Duodenal mucosa (tissue), 2 donors: ENCODE results near the gene NDUFV3.
"Not testable (repeated sequence)": the region's sequence is repeated elsewhere in the genome, so short reads cannot be mapped to it uniquely, and the experiment has no call there.

Source experiments
- H3K27ac ChIP-seq: one replicate; pipeline ENCODE4 v1.7.0; 2013; ENCODE audit warnings: low read depth, low read length
- H3K27me3 ChIP-seq, 2 donors: one replicate each; pipeline ENCODE4 v1.7.0; 2013; ENCODE audit warnings: low read length in 2 of 2, control low read depth in 1 of 2; ENCODE audit not compliant: insufficient read depth in 2 of 2, control insufficient read depth in 1 of 2
- H3K36me3 ChIP-seq, 2 donors: one replicate each; pipeline ENCODE4 v1.7.0; 2013; ENCODE audit warnings: low read length in 2 of 2, control low read depth in 1 of 2; ENCODE audit not compliant: insufficient read depth in 2 of 2, control insufficient read depth in 1 of 2
- H3K4me1 ChIP-seq, 2 donors: one replicate each; pipeline ENCODE4 v1.7.0; 2013; ENCODE audit warnings: low read length in 2 of 2, control low read depth in 1 of 2; ENCODE audit not compliant: insufficient read depth in 2 of 2, control insufficient read depth in 1 of 2
- H3K4me3 ChIP-seq, 2 donors: one replicate each; pipeline ENCODE4 v1.7.0; 2013; ENCODE audit warnings: low read length in 2 of 2, low read depth in 1 of 2
- H3K9ac ChIP-seq, 2 donors: one replicate each; pipeline ENCODE4 v1.7.0; 2013; ENCODE audit warnings: low read length in 2 of 2, low read depth in 1 of 2
- H3K9me3 ChIP-seq, 2 donors: one replicate each; pipeline ENCODE4 v1.7.0; 2013; ENCODE audit warnings: low read length in 2 of 2, control low read depth in 1 of 2; ENCODE audit not compliant: control insufficient read depth in 1 of 2

NDUFV3 gene

GRCh38 chr21:42949094-42949755 is 56.1 kb downstream of the NDUFV3 start:
- not testable (repeated sequence) for H3K36me3 ChIP-seq, H3K27me3 ChIP-seq, H3K4me3 ChIP-seq, H3K9me3 ChIP-seq, H3K9ac ChIP-seq, H3K4me1 ChIP-seq, H3K27ac ChIP-seq

GRCh38 chr21:42951193-42951592 is 58.1 kb downstream of the NDUFV3 start:
- H3K27ac ChIP-seq, H3K36me3 ChIP-seq, H3K9ac ChIP-seq, H3K4me1 ChIP-seq, H3K9me3 ChIP-seq, H3K27me3 ChIP-seq, H3K4me3 ChIP-seq: not testable (repeated sequence)

- Histone ChIP-seq H3K36me3 (no peaks in the 10 kb centered on the region), H3K27ac (no peak overlapping the region), H3K9ac (no peak overlapping the region), H3K9me3 (no peaks in the 10 kb centered on the region), H3K4me3 (no peak overlapping the region), H3K27me3 (no peaks in the 10 kb centered on the region), H3K4me1 (no peaks in the 10 kb centered on the region)
These were observed 63.9 kb downstream of the NDUFV3 start for GRCh38 chr21:42956824-42957630.

- H3K9ac ChIP-seq, H3K27me3 ChIP-seq, H3K9me3 ChIP-seq, H3K27ac ChIP-seq, H3K4me1 ChIP-seq, H3K36me3 ChIP-seq, H3K4me3 ChIP-seq: not testable (repeated sequence)
These were observed 65.0 kb downstream of the NDUFV3 start for GRCh38 chr21:42958122-42958521.

GRCh38 chr21:42959728-42960127 is 66.6 kb downstream of the NDUFV3 start:
- no peak overlapping the region for H3K9ac ChIP-seq
- H3K27me3 ChIP-seq = no peaks in the 10 kb centered on the region
- H3K27ac ChIP-seq = no peak overlapping the region
- no peaks in the 10 kb centered on the region for H3K9me3 ChIP-seq
- no peak overlapping the region for H3K4me3 ChIP-seq
- H3K36me3 ChIP-seq = no peaks in the 10 kb centered on the region
- no peaks in the 10 kb centered on the region for H3K4me1 ChIP-seq

- no peaks in the 10 kb centered on the region for H3K36me3 ChIP-seq
- H3K4me1 ChIP-seq = no peaks in the 10 kb centered on the region
- H3K9ac ChIP-seq = no peak overlapping the region
- H3K27ac ChIP-seq = no peak overlapping the region
- no peaks in the 10 kb centered on the region for H3K9me3 ChIP-seq
- H3K4me3 ChIP-seq = no peak overlapping the region
- no peaks in the 10 kb centered on the region for H3K27me3 ChIP-seq
These were observed 69.4 kb downstream of the NDUFV3 start for GRCh38 chr21:42962380-42963007.
